ENCODE results near the gene ARSA. TPM values are rescaled to one million over a fixed set of nuclear protein-coding genes. Genes with fewer than 3 reads are reported as not detected.

Gene ARSA
- total RNA-seq, 1 experiment from 2014 or later, result 16.6 TPM

GRCh38 chr22:50577987-50578775 lies 49.8 kb downstream of the ARSA start, which contains the start of gene CPT1B:
Gene CPT1B (minus strand): TSS chr22:50578427. CDS start chr22:50577915, 512 bp downstream.
- no peak within 1 kb of the TSS for H2AFZ ChIP-seq
- ChIA-PET POLR2A (ENCODE audit: unreplicated experiment) (no interaction called here), CTCF (no interaction called here)
- no peak for DNase-seq
- no peaks in the 10 kb centered on the region for H3K9me3 ChIP-seq (ENCODE audit: insufficient read depth, low read depth)
- peaks cover 10% of the 10 kb centered on the region; the same call in 1 of the 2 replicates for H3F3A ChIP-seq (ENCODE audit: insufficient read depth, low read depth)
- intact Hi-C loops (cut with micrococcal nuclease; ENCODE audit: unreplicated experiment), result no loop called here
- peaks cover 11% of the 10 kb centered on the region for H3K4me1 ChIP-seq (replicated peaks; ENCODE audit: insufficient read depth)
- BruUV-seq (replicated peaks), result no TSS peak
- H4K20me1 ChIP-seq (ENCODE audit: insufficient read depth), result no peaks in the 10 kb centered on the region
- H3K79me2 ChIP-seq (ENCODE audit: low read depth), result peaks cover 22% of the 10 kb centered on the region
- H3K27ac ChIP-seq, result no peak within 1 kb of the TSS
- H3K4me2 ChIP-seq, result no peak within 1 kb of the TSS
- H3K4me3 ChIP-seq, result no peak within 1 kb of the TSS
- H3K9me2 ChIP-seq (ENCODE audit: insufficient read depth), result no peaks in the 10 kb centered on the region
- peaks cover 16% of the 10 kb centered on the region; the same call in 1 of the 2 replicates for H3K36me3 ChIP-seq (ENCODE audit: low read depth)
- TF ChIP-seq CTCF (conservative IDR thresholded peaks at IDR 0.05), result no peak
- no peak for TF ChIP-seq EZH2 (IDR thresholded peaks at IDR 0.05; ENCODE audit: low read depth)
- H3K27me3 ChIP-seq (ENCODE audit: insufficient read depth, low read depth), result no peaks in the 10 kb centered on the region

- no peak overlapping the region for H3K27ac ChIP-seq
- H3K4me1 ChIP-seq (replicated peaks; ENCODE audit: insufficient read depth), result peaks cover 11% of the 10 kb centered on the region
- CTCF ChIA-PET, result no interaction called here
- no peaks in the 10 kb centered on the region for H4K20me1 ChIP-seq (ENCODE audit: insufficient read depth)
- no peak for DNase-seq
- H3K27me3 ChIP-seq (ENCODE audit: insufficient read depth, low read depth), result no peaks in the 10 kb centered on the region
- no peak overlapping the region for H2AFZ ChIP-seq
- no peak overlapping the region for H3K4me3 ChIP-seq
- H3K4me2 ChIP-seq, result no peak overlapping the region
- H3K36me3 ChIP-seq (ENCODE audit: low read depth), result peaks cover 16% of the 10 kb centered on the region; the same call in 1 of the 2 replicates
- H3K9me3 ChIP-seq (ENCODE audit: insufficient read depth, low read depth), result no peaks in the 10 kb centered on the region
- peaks cover 10% of the 10 kb centered on the region; the same call in 1 of the 2 replicates for H3F3A ChIP-seq (ENCODE audit: insufficient read depth, low read depth)
- no peak for TF ChIP-seq CTCF (conservative IDR thresholded peaks at IDR 0.05)
- TF ChIP-seq EZH2 (IDR thresholded peaks at IDR 0.05; ENCODE audit: low read depth), result no peak
- BruUV-seq (replicated peaks), result no TSS peak
- peaks cover 22% of the 10 kb centered on the region for H3K79me2 ChIP-seq (ENCODE audit: low read depth)
- POLR2A ChIA-PET (ENCODE audit: unreplicated experiment), result no interaction called here
- intact Hi-C loops (cut with micrococcal nuclease; ENCODE audit: unreplicated experiment), result no loop called here
- H3K9me2 ChIP-seq (ENCODE audit: insufficient read depth), result no peaks in the 10 kb centered on the region
These were observed 50.3 kb downstream of the ARSA start for GRCh38 chr22:50577697-50577986.

GRCh38 chr22:50576806-50577696 lies 50.9 kb downstream of the ARSA start:
- H3K9me2 ChIP-seq (ENCODE audit: insufficient read depth), result no peaks in the 10 kb centered on the region
- H3K9me3 ChIP-seq (ENCODE audit: insufficient read depth, low read depth), result no peaks in the 10 kb centered on the region
- H3K79me2 ChIP-seq (ENCODE audit: low read depth), result peaks cover 21% of the 10 kb centered on the region
- H3F3A ChIP-seq (ENCODE audit: insufficient read depth, low read depth), result peaks cover 10% of the 10 kb centered on the region; the same call in 1 of the 2 replicates
- peaks cover 22% of the 10 kb centered on the region; the same call in 1 of the 2 replicates for H3K36me3 ChIP-seq (ENCODE audit: low read depth)
- H3K4me3 ChIP-seq, result no peak overlapping the region
- intact Hi-C loops (cut with micrococcal nuclease; ENCODE audit: unreplicated experiment), result no loop called here
- no peak overlapping the region for H2AFZ ChIP-seq
- no peak overlapping the region for H3K27ac ChIP-seq
- H3K4me2 ChIP-seq, result no peak overlapping the region
- H3K27me3 ChIP-seq (ENCODE audit: insufficient read depth, low read depth), result no peaks in the 10 kb centered on the region
- no TSS peak for BruUV-seq (replicated peaks)
- POLR2A ChIA-PET (ENCODE audit: unreplicated experiment), result no interaction called here
- H3K4me1 ChIP-seq (replicated peaks; ENCODE audit: insufficient read depth), result peaks cover 11% of the 10 kb centered on the region
- TF ChIP-seq CTCF (conservative IDR thresholded peaks at IDR 0.05), result no peak
- TF ChIP-seq EZH2 (IDR thresholded peaks at IDR 0.05; ENCODE audit: low read depth), result no peak
- H4K20me1 ChIP-seq (ENCODE audit: insufficient read depth), result no peaks in the 10 kb centered on the region
- no peak for DNase-seq
- CTCF ChIA-PET, result no interaction called here
